Jurkat, Clone E6-1 (cell line): ENCODE data around the gene SLC39A5. TPM values are rescaled to one million over a fixed set of nuclear protein-coding genes. Genes with fewer than 3 reads are reported as not detected.
"Not testable (repeated sequence)": the region's sequence is repeated elsewhere in the genome, so short reads cannot be mapped to it uniquely, and the experiment has no call there.

Experiments
- DNase-seq: peaks from one replicate; pipeline ENCODE4 v3.0.0-alpha.2; 2011; ENCODE audit warnings: low read depth, low spot score
- H3K4me3 ChIP-seq: 2 replicates; pipeline ENCODE4 v1.5.1; 2011; ENCODE audit warnings: mild to moderate bottlenecking, low read length, control low read depth, moderate library complexity
- polyA plus RNA-seq: library from polyadenylated mRNA; unstranded; fragments of >200 nt; gene quantifications from one replicate; pipeline ENCODE4 v1.2.1, GENCODE V29; 2012; ENCODE audit warnings: missing spikeins; ENCODE audit not compliant: insufficient read length, insufficient read depth

SLC39A5 gene, protein sequence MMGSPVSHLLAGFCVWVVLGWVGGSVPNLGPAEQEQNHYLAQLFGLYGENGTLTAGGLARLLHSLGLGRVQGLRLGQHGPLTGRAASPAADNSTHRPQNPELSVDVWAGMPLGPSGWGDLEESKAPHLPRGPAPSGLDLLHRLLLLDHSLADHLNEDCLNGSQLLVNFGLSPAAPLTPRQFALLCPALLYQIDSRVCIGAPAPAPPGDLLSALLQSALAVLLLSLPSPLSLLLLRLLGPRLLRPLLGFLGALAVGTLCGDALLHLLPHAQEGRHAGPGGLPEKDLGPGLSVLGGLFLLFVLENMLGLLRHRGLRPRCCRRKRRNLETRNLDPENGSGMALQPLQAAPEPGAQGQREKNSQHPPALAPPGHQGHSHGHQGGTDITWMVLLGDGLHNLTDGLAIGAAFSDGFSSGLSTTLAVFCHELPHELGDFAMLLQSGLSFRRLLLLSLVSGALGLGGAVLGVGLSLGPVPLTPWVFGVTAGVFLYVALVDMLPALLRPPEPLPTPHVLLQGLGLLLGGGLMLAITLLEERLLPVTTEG
- not detected for polyA plus RNA-seq

DNA sequence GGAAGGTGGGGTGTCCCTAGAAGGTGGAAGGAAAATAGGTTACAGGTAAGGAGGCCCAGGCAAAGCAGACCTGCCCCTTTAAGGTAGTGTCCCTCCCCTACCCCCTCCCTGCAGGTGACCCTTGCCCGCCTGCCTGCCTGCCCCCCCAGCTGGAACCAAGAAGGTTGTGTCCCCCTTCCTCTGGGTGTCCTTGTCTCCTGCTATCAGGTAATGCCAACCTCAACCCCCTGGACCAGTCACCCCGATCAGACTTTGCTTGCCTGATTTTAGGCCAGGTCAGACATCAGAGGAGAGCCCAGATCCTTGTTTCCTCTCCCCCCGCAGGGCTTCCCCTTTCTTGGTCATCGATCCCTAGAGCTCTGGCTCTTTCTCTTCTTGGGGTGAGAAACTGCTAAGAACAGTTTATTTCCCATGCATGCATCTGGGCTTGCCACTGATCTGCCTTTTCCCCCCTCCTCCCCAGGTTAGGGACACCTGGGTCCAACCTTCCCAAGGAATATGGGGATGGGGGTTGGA lies at the start of gene SLC39A5:
Gene SLC39A5 (plus strand): TSS at position 136 of the 516 bp plus-strand sequence. CDS start 1,224 bp downstream, outside the sequence.
- no peak within 1 kb of the TSS for H3K4me3 ChIP-seq
- DNase-seq = no peak

DNA sequence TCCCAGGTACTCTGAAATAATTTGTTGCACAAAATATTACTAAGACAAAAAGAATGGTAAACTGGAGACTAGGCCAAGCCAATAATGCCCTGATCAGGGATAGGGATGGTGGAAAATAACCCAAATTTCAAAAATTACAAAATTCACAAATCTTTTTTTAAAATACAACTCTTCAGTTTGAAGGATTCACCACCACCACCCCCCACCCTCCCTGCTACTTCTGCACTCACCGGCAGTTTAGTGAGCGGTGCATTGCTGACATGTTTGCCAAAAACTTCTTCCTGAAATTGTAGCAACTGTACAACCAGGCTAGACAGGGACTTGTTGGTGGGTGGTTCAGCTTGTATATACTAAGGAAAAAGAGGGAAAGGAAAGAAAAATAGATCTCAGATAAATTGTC lies 42.9 kb upstream of the SLC39A5 start:
- no peak overlapping the region for H3K4me3 ChIP-seq
- DNase-seq = no peak

DNA sequence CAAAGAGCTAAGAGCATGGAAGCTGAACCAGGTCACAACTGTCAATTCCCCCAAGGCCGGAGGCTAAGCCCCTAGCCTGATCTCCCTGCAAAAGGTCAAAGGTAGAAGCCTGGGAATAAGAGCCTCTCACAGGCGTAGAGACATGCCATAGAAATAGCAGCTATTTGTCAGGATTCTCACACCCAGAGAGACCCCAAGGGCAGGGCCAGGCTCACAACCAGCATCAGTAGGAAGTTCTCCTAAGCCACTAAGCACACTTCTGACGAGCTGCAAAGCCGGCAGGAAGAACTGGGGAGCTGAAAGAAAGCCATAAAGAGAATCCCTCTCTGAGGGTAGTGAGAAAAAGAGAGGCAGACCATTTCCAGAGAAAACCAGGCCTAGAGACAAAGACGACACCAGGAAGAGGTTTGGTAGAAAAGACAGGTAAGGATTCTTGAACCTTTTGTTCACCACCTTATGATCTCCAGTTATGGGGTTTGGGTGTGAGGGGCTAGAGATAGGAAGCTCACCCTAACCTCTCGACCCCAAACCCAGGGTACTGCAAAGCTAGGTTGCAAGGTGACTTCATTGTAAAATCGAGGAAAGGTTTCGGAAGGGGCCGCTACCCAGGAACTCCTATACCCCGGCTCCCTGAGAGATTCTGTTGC lies 41.6 kb upstream of the SLC39A5 start:
- DNase-seq = no peak
- peak overlapping the region; percentile 90 for H3K4me3 ChIP-seq

DNA sequence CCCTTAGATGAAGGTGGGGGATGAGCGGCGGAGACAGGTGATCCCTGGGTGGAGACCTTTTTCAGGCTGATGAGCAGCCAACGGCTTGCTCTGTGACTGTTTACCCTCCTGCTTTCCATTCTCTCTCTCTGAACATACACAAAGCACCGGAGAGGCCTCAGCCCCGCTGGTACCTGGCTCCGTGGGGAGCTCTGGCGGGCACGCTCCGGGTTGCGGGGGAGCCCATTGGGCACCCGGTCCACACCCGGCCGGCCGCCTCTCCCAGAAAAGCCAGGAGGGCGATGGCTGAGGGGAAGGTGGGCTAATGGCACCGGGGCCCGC lies 41.1 kb upstream of the SLC39A5 start:
- no peak for DNase-seq
- peak overlapping the region; percentile 90 for H3K4me3 ChIP-seq

DNA sequence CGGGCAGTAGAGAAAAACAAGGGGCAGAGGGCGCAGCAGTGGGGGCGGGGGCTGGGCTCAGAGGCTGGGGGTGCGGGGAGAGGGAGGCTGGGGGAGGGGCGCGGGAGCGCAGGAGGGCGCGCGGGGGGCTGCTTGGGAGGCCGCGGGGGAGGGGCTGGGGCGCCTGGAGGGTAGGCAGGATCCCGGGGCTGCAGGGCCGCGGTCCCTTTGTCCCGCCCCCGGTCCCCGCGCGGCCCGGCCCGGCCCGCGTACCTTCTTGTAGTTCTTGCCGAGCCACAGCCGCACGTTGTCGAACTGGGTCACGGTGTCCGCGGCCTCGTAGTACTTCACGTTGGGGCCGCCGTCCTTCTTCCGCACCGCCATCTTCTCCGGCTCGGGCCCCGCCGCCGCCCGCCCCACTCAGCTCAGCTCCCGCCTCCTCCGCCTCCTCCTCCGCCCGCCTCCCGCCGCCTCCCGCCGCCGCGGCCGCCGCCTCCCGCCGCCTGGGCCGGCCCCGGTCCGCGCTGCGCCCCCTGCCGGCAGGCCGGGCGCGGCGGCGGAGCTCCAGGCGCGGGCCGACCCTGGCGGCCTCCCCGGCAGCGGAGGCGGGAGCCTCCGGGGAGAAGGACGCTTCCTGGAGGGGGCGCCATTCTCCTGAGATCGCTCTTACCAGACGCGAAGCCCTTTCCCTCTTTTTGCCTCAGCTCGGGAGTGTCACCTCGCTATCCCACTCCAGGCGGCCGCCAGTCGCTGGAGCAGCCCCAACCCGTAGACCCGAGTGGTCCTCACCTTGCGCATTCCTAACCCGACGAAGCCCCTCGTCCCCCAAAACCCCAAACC lies 40.5 kb upstream of the SLC39A5 start, which contains the start of gene SMARCC2:
Gene SMARCC2 (minus strand): TSS at position 385 of the 819 bp plus-strand sequence. CDS start 22 bp downstream, at position 363.
- DNase-seq = peak; percentile 73
- H3K4me3 ChIP-seq = peak within 1 kb of the TSS; percentile 90

DNA sequence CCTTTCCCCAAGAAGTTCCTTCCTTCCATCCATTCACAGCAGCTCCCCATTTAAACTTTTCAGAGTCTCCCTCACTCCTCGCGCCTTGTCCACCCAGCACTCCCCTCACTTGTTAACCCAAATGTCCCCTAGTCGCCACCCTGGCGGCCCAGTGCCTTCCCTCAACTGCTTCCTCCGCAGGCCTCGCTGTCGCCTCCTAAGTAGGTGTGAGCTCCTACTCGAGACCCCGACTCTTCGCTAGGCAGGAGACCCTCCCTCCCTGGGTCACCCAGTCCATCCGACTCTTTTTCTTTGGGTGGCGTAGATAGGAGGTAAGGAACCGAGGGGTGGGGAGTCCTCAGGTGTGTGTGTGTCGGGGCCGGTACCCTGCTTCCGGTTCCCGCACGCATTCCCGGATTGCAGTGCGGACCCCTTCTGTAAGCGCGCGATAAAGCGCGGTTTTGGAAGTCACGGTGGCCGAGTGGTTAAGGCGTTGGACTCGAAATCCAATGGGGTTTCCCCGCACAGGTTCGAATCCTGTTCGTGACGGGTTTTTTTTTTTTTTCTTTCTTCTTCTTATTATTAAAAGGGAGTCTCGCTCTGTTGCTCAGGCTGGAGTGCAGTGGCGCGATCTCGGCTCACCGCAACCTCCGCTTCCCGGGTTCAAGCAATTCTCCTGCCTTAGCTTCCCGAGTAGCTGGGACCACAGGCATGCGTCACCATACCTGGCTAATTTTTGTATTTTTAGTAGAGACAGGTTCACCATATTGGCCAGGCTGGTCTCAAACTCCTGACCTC lies 39.7 kb upstream of the SLC39A5 start:
- DNase-seq = peak; percentile 85
- peak overlapping the region; percentile 84 for H3K4me3 ChIP-seq

DNA sequence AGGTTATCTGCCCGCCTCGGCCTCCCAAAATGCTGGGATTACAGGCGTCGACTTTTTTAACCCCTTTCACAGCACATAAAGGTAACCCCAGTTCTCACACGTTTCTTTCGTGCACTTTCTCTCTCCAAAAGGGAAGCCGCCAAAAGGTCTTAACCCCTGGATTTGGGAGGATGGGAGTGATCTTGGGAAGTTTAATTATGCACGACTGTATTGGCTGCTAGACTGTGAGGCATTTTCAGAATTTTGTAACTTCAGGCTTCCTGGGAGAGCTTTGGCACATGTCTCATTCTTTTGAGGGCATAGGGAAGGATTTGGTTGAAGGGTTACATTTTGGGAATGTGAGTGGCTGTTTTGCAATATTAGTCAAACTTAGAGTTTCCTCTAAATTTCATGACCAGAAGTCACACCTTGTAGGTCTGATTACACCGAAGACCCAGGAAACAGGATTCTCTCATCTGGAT lies 39.1 kb upstream of the SLC39A5 start:
- no peak for DNase-seq
- no peak overlapping the region for H3K4me3 ChIP-seq

DNA sequence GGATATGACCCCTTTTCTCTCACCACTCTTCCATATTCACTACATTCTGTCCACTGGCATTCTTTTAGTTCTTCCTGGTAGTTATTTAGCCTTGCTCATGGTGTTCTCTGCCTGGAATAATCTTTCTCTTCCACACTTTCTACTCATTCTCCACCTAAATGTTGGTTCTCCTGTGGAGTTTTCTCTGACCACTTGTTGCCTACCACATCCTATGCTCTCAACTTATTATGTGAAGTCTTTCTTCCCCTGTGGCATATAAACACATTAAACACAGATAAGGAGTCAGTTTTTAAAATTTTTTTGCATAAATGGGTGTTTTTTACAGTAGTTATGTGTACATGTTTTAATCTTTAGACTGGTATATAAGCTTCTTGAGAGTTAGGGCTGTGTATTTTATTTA lies 37.3 kb upstream of the SLC39A5 start:
- no peak for DNase-seq
- H3K4me3 ChIP-seq = no peak overlapping the region

DNA sequence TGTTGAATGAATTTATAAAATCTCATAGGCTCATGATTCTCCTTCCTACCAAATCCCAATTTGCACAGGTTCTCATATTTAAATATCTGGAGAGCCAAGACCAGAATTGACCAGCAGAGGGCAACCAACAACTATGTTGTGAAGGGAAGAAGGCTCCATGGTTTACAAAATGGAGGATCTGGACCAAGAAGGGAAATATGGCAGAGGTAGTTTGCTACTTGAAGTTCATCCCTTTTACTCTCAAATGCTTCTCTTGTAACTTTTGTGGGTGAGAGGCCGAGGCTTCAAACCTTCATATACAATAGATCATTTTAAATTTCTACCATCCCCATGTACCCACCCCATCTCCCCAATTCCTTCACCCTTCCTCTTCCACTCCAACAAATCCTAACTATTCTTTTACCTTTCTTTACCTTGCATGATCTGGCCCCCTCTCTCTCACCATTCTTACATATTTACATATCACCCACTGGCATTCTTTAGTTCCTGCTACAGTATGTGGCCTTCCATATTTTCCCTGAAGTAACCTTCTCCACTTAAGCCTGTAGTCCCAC lies 36.7 kb upstream of the SLC39A5 start:
- H3K4me3 ChIP-seq = no peak overlapping the region
- peak; percentile 88 for DNase-seq

DNA sequence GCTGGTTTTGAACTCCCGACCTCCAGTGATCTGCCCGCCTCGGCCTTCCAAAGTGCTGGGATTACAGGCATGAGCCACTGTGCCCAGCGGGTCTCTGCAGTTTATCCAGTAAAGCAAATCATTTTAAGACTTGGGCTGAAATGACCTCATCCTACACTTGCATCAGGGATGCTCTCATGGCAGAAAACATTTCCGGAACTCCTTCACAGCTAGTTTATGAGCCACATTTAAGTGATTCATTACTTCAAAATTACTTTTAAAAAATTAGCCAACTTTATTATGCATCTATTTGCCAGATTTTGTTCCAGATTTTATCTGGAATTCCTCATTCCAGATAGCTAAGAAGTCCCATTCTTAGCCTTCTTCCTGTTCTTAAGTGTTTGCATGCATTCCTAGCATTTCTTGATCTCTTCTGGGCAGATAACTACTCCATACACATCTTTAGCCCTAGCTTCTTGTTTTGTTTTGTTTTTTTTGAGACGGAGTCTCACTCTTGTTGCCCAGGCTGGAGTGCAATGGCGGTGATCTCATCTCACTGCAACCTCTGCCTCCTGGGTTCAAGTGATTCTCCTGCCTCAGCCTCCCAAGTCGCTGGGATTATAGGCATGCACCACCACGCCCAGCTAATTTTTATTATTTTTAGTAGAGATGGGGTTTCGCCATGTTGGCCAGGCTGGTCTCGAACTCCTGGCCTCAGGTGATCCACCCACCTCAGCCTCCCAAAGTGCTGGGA lies 32.9 kb upstream of the SLC39A5 start:
- not testable (repeated sequence) for H3K4me3 ChIP-seq, DNase-seq

DNA sequence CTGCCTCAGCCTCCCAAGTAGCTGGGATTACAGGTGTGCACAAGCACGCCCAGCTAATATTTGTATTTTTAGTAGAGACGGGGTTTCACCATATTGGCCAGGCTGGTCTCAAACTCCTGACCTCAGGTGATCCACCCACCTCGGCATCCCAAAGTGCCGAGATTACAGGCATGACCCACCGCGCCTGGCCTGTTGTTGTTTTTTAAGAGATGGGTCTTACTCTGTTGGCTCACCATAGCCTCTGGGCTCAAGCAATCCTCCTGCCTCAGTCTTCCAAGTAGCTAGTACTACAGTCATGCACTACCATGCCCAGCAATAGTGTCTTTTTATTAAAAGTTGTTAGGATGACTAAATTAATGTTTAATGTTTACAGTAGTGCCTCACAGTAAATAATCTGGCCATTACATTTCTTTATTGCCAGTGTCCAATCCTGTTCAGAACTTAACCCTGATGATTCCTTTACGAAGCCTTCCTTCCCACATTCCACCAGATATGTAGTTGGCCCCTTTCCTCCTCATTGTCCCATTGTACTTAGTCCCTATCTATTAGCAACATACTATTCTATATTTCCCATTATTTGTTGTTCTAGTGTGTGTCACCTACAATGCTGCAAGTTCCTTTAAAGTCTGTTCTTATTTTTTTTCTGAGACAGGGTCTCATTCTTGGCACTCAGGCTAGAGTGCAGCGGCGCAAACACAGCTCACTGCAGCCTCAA lies 31.8 kb upstream of the SLC39A5 start:
- DNase-seq = no peak

DNA sequence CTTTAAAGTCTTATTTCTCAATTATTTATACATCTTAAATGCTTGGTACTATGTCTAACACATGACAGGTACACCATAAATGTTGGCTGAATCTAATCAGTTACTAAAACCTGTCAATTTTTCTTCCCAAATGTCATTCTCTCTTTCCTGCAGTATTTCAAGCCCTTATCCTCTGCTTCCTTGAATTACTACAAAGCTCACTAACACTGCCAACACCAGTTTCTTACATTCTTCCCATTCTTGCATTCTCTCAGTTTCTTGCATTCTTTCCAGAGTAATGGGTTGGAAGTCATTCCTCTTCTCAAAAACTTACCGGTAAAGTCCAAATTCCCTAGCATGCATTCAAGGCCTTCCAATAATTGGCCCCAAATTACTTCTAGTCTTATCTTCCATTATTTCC lies 31.0 kb upstream of the SLC39A5 start:
- DNase-seq = no peak
- H3K4me3 ChIP-seq = no peak overlapping the region

More for the DNA sequence above, 31.8 kb upstream of the SLC39A5 start:
- no peak overlapping the region for H3K4me3 ChIP-seq

DNA sequence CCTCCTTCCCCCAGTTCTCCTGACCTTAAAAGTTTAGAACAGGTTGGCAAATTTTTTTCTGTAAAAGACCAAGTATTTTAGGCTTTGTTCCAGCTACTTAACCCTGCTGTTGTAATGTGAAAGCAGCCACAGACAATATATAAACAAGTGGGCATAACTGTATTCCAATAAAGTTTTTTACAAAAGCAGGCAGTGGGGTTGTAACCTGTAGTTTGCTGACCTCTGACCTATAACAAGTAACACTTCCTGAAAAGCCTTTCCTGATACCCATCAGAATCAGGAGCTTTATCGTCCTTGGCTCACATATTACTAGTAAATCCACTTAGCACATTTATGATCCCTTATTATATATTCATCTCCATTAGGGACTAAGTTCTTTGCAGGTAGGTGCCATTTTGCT lies 27.5 kb upstream of the SLC39A5 start:
- no peak overlapping the region for H3K4me3 ChIP-seq
- no peak for DNase-seq

DNA sequence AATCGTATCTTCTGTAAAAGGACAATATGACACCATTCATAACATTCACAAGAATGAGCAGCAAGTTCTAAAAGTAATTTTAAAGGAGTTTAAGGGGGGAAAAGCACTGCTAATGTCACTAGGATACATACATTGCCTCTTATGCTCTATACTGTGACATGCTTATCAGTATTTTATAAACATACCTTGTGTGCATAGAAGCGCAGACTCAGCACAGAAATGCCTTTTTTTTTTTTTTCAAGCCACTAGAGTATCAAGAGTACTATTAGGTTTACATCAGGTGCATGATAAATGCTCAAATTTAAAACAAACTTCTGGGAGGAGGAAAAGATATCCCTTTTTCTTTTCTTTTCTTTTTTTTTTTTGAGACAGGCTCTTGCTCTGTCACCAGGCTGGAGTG lies 27.0 kb upstream of the SLC39A5 start:
- no peak for DNase-seq
- H3K4me3 ChIP-seq = no peak overlapping the region

DNA sequence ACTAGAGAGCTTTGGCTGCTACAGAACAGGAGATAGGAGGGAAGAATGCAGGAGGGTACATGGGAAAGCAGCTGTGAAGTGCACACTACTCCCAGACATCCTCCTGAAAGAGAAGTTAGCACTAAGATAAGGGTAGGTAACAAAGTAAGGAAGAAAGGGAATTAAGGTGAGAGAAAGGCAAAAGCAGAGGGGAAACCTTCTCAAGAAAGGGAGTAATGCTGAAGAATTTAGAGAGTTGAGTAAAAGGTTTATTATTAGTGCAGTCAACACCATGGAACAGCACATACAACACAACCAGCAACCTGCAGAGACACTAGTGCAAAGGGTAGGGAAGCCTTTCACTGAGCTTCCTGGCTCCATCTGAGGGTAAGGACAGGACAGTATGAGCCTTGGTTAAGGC lies 25.6 kb upstream of the SLC39A5 start:
- no peak for DNase-seq
- no peak overlapping the region for H3K4me3 ChIP-seq

DNA sequence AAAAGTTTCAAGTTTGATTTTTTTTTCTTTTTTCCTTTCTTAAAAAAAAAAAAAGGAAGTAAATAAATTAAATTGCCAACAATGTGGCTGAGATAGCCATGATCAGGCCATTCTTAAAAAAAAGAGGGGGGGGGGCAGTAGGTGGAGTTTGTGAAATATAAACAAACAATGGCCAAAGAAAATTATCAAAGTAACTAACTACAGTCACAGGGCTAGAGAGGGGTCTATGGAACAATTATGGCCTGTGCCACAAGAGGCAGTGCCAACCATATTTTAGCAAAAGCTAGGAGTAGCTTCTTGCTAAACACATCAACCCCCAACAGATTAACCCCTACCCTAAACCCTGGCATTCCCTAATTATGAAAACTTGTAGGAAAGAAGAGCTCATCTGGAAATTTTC lies 24.4 kb upstream of the SLC39A5 start:
- no peak for DNase-seq
- no peak overlapping the region for H3K4me3 ChIP-seq
